GM12873 (cell line): ENCODE measurements around the gene PLCL1.

Experiments used
- TF ChIP-seq, protein P1 (sequence below): IDR thresholded peaks from 2 replicates; pipeline ENCODE4 v1.5.1; 2012; ENCODE audit warnings: low read depth, mild to moderate bottlenecking, moderate library complexity, low read length, control low read depth; ENCODE audit not compliant: insufficient read depth; ENCODE audit errors: missing control alignments

Gene PLCL1

DNA sequence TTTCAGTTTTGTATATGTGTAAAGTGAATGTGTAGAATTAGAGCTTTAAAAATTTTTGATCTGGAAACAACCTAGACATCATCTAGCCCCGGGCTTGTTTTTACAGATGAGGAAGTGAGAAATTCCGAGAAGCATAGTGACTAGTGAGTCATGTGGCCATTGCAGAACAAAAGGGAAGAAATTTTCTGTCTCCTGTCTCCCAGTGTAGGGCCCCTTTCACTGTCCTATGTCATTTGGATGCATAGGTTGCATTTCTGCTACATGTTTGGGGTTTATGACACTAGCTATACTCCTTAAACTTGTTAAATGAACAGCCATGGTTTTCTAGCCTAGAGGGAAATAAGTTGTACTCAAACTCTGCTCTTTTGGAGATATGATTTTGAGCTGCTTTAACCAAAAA lies 84.6 kb downstream of the PLCL1 start:
- TF ChIP-seq, protein P1, sequence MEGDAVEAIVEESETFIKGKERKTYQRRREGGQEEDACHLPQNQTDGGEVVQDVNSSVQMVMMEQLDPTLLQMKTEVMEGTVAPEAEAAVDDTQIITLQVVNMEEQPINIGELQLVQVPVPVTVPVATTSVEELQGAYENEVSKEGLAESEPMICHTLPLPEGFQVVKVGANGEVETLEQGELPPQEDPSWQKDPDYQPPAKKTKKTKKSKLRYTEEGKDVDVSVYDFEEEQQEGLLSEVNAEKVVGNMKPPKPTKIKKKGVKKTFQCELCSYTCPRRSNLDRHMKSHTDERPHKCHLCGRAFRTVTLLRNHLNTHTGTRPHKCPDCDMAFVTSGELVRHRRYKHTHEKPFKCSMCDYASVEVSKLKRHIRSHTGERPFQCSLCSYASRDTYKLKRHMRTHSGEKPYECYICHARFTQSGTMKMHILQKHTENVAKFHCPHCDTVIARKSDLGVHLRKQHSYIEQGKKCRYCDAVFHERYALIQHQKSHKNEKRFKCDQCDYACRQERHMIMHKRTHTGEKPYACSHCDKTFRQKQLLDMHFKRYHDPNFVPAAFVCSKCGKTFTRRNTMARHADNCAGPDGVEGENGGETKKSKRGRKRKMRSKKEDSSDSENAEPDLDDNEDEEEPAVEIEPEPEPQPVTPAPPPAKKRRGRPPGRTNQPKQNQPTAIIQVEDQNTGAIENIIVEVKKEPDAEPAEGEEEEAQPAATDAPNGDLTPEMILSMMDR = no peak

DNA sequence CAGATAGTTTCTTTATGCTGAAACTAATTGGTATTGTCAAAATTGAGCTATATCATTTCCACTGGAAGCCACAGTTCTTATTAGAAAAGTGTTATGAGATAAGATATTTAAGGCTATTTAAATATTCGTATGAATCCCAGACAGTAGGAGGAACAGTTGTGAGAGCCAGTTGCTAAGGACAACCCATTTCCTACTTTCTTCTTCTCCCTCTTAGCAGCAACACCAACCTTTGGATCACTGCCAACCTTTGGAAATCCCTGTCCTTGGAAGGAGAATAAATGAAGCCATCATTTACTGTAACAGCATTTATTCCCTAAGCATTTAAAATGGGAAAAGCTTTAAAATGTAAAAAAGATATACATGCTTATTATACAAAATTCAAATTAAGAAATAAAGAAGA lies 85.8 kb downstream of the PLCL1 start:
- TF ChIP-seq, protein P1 = no peak

DNA sequence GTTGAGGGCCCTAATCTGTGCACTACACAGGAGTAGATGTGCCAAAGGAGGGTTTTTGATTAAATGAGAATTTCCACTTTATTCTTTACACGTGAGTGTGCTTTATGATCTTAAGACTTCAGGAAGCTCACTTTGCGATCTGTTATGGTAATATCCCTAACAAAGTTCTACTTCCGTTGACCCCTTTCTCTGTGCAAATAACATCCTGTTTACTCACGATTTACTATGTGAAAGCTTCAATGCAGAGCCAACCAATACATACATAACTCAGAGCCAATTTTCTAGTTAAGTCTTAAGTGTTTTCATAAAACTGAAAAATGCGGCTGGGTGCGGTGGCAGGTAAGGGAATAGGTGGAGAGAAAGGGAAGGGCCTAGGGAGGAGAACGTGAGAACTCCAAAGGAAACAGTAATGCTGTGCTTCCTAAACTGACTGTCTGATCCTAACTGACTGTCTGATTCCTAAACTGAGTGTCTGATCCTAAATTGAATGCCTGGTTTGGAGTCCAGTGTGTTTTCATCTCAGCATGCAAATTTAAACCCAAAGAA lies 87.6 kb downstream of the PLCL1 start:
- TF ChIP-seq, protein P1 = no peak

DNA sequence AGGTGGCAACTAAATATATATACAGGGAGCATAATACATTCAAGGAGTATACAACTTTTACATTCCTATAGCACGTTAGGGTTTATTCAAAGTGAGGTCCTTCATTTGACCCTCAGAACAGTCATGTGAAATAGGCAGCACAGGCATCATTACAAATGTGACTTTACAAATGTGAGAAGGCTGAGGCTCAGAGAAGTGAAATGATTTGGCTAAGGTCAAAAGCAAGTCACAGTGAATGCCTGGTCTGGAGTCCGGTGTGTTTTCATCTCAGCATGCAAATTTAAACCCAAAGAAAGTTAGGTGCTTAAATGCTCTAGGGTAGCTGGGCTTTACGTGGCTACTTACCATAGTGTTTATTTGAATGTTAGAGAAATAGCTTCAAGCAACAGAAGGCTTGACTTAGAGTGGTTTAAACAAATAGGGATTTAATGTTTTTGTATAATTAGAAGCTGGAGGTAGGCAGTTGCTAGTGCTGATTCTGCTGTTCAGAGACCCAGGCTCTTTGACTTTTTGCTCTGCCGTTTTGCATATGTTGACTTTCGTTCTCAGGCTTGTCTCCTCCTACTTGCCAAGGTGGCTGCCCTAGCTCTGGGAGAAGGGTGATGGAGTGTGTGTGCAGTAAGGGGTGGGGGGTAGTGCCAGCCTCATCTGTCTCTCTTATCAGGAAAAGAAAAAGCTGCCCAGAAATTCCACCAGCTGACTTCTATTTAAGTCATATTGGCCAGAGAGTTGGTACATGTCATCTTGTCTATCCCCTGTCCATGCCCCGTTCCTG lies 89.2 kb downstream of the PLCL1 start:
- TF ChIP-seq, protein P1 = no peak

DNA sequence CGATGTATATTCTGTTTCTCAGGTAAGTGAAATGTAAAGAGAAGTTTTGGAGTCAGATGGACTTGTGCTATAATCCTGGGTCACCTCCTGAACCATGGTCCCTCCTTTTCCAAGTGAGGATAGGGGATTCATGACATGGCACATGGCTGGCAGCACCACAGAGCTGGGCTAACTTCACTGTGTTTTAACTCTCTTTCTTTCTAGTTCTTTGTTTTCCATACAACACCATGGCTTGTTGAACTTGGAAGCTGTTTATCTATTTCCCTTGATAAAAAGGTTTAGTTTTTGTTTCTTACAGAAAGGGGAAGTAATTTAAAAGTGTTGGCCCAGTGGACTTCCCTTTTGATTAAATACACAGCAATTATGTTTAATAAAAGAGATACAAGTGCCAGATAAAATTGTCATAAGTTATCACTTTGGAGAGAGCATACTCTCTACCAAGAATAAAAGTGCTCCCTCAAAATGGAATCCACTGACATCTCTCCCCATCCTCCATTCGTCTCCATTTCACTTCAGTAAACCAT lies 90.4 kb downstream of the PLCL1 start:
- TF ChIP-seq, protein P1 = no peak

DNA sequence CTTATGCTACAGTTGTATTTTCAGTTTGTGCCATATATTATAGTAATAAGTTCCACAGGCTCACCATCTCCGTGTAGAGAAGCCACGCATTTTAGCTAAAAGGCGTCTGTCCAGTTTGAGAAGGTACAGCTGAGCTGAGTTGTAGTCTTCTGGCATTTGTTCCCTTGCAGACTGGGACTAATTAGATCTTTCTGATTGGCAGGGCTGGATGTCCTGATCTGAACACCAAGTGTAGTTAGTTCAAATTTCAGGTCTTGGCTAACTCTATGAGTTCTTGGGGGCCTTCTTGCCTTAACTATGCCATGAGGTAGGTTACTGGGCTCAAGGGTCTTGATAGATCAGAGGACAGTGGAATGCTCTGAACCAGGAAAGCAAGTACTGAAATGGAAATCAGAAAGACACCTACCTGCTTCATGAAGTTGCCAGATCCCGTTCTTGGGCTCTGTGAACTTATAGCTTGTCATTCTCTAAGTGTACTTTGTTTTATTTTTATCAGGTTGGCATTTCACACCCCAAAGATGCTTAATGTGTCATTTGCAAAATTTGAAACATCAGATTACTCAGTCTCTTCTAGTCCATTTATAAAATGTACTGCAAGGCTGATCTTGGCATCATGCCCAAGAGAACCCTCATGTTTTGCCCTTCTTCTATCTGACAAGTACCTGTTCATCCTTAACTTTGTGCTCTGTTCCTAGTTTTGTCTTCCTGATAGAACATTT lies 93.7 kb downstream of the PLCL1 start:
- TF ChIP-seq, protein P1 = no peak

DNA sequence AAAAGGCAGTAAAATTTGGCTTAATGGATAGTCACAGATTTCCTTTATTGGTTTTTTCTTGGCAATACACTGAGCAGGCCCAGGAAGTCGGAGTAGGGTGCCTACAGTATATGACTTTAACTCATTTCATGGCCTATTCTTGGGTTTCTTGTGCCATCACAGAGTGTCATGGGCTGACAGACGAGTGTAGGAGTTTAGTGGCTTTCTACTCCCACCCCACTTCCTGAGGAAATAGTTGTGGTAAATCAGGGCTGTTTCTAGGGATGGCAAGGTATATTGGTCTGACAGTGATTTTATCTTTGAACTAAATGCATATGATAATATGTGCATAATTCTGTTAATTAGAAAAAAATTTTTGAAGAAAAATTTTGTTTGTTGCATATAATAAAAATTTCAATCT lies 100.1 kb downstream of the PLCL1 start:
- TF ChIP-seq, protein P1 = no peak
